ENCODE data around the gene SLCO3A1.
A peak's percentile ranks its signal among the peaks of the same experiment; 100 is the strongest.

Gene SLCO3A1

DNA sequence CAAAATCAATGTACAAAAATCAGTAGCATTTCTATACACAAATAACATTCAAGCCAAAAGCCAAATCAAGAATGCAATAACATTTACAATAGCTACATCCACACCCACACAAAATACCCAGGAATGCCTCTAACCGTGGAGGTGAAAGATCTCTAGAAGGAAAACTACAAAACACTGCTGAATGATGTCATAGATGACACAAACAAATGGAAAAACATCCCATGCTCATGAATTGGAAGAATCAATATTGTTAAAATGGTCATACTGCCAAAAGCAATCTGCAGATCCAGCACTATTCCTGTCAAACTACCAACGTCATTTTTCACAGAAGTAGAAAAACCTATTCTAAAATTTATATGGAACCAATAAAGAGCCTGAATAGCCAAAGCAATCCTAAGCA is 143.7 kb downstream of the SLCO3A1 start:
- no peak for DNase-seq

DNA sequence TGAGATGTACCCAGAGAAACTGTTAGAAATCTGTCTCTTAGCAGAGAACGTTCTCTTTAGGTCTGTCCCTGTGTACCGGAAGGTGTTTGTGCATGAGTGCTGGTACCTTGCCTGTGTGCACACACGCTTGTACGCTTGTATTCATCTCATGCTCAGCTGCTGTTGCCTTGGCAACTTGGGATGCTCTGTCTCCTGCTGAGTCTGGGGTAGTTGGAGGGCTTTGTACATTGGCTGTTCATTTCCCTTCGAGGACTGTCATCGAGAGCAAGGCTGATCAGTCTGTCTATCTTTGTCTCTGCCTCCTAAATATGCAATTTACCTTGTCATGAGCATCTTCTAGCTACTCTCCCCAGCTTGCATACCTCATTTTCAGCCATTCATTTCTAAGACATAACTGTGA is 147.2 kb downstream of the SLCO3A1 start:
- peak in 5 of 51 donors; percentile 11 to 32 (median 17) for DNase-seq

DNA sequence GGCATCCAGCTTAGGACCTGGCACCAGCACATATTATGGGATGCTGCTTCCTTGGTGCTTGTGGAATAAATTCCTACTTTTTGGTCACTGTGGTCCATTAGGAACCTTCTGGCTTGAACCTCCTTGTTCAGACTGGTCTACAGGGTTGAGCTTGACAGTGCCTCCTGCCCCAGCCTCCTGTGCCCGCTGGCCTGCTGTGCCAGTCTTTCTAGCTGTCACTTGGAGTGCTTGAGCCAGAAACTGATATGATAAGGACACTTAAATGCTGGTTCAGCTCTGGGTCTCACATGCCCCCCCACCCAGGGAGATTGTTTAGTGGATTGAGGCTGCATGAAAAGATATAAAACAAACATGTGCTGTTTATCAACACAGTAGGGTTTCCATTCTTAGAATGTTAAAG is 147.8 kb downstream of the SLCO3A1 start:
- DNase-seq: no peak

DNA sequence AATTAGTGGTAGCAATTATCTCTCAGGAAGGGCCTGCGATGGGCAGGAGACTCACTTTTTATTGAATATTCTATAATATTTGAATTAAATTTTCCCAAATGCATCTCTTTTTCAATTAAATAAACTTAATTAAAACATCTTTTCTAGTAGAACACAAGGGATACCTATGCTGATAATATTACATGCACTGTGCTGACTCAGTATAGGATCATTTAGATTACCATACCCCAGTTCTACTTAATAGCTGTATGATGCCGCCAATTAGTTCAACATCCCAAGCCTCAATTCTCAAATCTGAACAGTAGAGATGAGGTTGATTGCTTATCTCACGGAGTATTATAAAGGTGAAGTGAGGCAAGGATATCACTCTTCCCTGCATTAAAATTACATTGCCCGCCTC is 149.2 kb downstream of the SLCO3A1 start:
- no peak for DNase-seq

DNA sequence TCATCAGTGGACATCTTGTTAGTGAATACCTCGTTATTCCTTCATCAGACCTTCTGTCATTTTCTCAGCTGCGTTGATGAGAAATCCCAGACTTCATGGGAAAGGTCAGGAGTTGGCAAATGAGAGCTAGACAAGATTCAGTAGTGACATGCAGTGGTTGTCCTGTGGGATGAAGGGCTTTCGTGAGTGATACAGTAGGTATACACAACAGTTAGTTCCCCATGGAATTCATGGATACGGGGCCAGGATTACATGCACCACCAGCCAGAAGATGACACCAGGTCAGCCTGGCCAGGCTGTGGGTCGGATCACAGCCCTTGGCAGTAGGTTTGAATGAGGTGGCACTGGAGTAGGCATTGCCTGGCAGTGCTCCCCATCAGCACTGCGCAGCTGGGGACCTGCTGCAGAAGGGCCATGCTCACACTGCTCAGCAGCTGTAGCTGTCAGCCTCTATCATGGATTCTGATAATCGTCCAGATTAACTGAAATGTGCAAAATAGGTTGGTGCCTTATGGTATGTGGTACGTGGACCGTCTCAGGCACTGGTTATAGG is 150.1 kb downstream of the SLCO3A1 start:
- DNase-seq: peak in 1 of 51 donors; percentile 6

DNA sequence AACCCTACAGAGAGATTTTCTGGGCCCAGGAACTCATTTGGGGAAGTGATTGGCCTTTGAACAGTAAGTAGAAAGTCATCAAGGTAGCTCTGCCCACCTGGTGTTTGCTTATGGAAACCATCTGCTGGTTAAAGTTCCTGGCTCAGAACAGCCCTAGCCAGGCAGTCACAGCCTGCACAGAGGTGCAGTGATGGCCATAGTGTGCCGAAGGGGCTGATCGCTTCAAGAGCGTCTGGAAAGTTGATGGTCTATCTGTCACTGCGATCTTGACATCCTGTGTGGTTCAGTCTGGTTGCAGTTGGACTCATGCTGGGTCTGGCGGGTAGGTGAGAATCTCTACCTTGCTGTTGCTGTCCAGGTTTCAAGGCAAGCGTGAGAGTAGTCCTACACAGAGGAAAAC is 151.6 kb downstream of the SLCO3A1 start:
- no peak for DNase-seq

DNA sequence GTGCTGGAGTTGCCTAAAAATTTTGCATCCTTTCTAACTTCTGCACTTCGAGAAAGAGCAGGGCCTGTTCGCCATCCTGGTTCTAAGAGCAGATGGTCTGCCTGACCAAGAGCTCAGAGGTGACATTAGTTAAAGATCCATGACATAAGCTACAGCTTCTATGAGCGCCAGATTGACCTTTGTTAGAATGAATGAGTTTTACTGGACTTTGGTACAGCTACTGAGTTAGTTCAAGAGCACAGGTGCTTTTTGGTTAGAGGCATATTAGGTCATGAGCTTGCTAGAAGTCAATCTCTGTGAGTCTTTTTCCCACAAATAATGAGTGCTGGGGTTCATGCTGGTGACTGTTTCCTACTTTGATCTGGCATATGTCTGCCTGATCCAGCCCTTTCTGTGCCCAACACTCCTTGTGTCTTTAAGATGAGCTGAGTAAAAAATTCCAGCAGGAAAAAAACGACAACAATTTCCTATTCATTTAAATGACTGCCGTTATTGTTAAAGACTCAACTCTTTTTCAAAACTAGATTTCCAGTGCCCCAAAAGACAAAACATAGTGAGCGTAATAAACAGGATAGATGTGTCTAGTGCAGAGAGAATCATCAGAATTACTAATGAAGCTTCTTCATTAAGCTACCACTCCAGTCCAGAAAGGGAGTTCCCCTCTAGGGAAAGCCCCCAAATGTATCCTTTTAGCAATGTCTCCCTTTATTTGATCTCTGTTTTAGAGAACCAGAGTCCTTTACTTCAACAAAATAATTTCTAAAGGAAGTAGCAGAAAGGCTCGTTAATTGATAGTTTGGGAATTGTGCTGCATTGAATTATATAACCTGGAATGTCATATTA is 152.9 kb downstream of the SLCO3A1 start:
- no peak for DNase-seq

DNA sequence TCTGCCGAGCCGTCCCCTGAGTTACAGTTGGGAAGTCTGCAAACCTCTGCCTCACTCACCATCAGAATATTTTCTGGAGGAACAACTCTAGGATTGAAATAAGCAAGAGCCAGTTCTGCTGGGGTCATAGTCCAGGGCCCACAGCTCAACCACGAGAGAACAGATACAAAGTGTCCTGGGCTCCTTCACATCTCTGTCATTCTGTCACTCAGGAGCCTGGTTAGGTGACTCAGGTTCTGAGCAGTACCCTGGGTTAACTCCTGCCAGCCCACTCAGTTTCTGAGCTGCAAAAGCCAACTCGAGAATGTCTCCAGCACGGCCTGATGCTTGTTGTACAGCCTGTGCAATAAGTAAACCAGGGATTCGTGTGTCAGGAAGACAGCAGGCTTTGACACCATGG is 155.7 kb downstream of the SLCO3A1 start:
- DNase-seq: no peak

DNA sequence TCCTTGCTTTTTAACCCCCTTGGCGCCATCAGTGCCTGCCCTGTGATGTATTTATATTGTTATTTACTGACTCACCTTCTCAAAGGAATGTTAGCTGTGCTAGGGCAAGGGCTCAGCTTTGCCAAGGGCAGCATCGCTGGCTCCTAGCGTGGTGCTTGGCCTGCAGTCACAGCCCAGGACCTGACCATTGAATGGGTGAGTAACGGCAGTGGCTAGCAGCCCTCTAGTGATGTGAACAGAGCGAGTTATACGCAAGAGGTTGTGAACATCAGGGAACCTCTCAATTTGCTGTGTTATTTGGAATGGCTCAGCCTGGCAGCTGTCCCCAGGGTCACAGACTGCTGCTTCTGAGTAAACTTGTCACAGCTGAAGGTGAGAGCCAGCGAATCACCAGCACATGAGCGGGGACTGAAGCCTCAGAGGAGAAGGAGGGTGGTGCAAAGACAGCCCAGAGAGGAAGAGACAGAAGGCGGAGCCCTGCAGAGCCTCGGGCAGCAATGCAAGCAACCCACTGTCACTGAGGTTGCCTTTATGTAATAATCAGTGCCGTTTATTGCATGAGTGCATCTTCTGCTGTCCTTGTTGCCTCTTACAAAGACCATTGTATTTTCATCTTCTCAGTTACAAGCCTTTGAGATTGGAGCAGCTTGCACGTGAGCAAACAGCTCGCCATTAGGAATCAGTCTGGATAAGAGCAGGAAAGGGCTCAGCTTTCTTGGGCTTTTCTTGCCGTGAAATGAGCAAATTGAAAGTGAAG is 158.3 kb downstream of the SLCO3A1 start:
- peak in 9 of 51 donors; percentile 4 to 27 (median 21) for DNase-seq

DNA sequence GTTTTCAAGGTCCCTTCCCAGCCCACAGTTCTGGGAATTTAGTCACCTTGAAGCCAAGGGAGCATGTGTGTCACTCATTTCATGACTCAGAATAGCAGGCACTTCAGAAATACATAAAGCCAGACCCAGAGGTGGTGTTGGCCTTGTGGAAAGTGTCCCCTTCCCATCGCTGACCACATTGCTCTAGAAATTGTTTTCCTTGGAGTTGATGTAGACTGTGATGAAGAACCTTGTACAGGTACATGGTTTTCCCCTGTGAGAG is 158.8 kb downstream of the SLCO3A1 start:
- no peak for DNase-seq

DNA sequence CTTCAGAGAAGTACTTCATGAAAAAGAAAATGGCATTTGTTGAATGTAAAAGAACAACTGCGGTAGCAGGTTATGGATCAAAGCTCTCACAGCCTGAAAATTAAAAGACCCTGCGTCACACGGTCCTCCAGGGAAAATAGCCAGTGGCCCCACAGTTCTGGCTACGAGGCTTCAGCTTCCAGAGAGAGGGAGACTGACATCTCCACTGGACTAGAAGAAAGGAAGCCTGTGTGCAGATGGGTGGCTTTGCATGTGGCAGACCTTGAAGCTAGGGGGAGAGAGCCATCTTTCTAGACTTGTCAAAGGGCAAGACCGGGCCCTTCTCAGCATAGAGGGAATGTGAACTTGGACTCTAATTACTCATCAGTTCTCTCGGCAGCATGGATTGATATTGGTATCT is 159.4 kb downstream of the SLCO3A1 start:
- no peak for DNase-seq

DNA sequence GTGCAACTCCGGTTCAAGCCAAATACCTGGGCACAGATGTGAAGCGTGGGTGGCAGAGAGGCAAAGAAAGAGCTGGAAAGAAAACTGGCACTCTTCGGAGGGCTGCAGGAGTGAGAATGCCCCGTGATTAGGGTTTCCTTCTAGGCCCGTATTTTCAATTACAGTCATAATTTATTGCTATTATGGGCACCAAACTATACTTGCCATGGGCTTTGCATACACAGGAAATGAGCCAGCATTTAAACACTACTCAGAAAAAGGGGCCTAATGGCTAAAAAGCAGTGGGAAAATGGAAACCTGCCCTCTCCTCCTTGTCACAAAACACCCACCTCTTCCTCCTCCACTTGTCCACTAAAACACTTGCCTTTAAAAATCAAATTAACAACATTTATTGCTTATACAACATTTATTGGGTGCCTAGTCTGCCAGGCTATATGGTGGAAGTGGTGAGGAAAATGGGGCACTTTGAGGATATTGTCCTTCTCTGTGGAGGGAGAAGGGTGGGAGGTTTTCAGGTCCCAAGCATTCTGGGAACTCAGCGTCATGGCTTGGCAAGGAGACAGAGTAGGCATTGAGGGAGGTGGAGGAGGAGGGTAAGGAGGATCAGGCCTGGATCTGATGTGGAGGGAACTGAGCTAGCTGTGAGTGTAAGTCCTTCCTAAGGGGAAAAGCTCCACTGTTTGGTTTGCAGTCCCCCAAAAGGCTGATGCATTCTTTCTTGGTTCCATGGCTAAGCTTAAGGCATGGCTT is 160.9 kb downstream of the SLCO3A1 start:
- DNase-seq: peak in 7 of 51 donors; percentile 10 to 22 (median 15)

DNA sequence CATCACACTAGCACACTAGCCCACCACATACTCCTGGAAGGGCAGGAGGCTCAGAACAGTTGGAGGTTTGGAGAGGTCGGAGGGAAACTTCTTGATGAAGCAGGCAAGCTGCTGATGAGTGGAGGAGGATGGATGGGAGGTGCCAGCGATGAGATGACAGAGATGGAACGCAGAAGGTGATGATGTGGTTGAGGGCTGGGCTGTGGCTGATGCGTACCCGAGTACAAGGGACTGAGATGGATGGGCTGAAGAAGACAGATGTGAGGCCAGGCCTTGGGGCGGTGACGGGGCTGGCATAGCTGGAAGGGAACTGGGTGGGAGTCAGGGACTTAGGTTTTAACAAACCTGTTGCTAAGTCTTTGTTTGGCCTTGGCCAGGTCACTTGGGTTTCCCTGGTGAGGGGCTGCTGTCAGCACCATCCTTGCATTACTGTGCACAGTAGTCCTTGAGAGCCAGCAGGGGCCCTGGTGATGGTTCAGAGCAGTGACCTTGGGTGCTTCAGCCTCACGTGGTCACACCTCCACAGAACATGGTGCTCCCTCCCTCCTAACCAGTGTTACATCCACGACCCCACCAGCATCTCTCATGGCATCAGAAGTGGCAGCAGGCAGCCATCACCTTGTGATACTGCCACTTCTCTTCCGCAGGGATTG is 164.5 kb downstream of the SLCO3A1 start:
- DNase-seq: no peak

DNA sequence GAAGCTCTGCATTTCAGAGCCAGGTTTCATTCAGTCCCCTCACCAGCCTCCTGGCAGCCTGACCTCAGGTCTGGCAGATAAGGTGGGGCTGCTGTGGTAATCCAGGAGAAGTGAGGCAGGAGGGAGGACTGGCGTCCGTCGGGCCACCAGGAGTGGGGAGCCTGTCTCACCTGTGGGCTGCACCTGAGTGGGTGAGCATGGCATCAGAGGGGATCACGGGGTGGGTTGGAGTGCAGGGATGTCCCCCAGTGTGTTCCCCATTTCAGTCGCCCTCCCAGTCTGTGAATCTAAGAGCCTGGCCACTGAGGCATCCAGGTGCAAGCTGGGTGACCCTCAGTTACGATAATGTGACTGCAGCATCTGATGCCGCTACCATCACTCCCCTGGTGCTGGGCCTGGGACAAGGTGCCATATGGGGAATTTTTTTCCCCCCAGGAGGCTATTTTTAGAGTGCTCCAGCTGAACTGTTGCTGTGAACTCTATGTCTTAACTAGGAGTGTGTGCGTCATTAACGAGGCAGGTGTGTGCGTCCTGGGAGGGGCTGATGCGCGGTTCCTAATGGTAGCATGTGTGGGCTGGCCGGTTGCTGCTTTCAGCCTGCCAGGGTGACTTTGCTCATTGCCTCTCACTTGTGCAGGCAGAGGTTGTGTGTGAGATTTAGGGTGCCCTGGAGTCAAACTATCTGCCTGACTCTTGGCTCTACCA is 165.2 kb downstream of the SLCO3A1 start:
- no peak for DNase-seq

DNA sequence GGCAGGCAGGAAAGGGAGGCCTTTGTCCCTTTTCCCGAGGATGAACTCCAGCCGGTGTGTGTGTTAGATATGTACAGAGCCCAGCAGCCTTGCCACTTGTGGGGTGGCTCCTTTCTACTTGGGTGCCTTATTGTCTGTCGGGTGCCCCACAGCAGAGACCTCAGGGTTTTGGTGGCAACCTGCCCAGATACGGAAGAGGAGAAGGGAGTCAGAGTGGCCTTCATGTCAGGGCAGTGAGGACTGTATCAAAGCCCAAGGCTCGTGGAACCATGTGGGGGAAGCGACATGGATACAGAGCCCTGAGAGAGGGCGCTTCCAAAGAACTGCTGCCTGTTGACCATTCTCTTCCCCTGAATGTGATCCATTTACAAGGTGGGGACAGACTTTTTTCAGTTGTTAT is 166.2 kb downstream of the SLCO3A1 start:
- no peak for DNase-seq

DNA sequence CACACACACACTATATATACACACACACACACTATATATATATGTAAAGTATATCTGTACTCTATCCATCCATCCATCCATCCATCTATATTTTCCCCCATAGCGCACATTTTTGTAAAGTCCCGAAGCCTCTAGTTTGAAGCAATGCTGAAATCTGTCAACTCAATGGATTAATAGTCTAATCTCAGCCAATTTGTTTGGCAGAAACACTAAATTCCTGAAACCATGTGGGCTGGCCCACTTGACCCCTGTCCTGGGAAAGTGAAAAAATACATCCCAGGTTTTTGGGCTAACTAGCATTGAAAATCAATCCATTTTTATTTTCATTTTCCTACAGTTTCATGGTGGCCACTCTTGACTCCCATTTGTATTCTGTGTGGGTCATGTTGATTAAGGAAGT is 166.7 kb downstream of the SLCO3A1 start:
- no peak for DNase-seq

DNA sequence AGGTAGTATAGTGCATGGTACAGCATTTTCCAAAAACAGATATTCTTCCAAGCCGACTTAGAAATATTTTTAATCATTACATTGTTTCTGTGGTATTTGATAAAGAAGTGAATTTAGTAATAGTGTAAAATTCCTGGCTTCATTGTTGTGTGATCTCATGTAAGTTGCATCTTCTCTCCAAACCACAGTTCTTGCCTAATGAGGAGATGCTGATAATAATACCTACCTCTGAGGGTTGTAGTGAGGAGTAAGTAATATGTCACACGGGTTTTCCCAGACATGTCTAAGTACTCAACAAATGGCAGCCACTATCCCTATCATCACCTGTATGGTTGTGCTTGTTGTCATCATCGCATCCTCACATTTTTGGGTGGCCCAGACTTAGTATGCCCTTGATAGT is 167.3 kb downstream of the SLCO3A1 start:
- DNase-seq: no peak

DNA sequence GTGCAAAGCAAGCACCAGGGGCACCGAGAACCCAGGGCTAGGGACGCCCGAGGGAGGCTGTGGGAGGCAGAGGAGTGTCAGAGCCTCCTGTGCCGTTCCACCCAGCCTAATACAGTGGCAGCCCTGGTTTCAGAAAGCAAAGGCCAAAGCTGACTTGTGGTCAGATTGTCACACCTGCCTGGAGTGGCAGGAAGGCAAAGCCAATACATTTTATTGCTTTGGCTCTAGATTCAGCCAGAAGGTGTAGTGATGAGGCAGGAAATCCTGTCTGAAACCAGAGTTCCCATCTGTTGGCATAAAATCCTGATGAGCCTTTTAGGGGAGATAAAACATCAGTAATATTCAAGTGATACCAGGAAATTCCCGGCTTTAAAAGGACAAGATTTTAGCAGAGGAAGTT is 168.3 kb downstream of the SLCO3A1 start:
- DNase-seq: no peak

DNA sequence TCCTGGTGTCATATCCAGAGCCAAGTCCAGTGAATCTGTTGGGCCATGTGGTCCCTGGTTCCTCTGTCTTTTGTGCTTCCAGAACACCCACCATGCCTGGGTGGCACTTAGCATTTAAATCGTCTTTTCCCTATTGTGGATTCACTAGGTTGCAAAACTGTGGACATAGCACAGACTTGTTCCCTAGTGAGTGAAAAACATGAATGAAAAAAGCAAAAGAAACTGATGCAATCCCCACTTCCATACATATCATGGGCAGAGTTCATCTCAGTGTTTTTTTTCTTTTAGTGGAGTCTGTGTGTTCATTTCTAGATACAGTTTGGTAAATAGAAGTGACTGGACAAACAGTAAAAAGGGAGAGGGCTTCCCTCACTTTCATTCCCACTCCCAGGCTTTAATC is 170.5 kb downstream of the SLCO3A1 start:
- no peak for DNase-seq

DNA sequence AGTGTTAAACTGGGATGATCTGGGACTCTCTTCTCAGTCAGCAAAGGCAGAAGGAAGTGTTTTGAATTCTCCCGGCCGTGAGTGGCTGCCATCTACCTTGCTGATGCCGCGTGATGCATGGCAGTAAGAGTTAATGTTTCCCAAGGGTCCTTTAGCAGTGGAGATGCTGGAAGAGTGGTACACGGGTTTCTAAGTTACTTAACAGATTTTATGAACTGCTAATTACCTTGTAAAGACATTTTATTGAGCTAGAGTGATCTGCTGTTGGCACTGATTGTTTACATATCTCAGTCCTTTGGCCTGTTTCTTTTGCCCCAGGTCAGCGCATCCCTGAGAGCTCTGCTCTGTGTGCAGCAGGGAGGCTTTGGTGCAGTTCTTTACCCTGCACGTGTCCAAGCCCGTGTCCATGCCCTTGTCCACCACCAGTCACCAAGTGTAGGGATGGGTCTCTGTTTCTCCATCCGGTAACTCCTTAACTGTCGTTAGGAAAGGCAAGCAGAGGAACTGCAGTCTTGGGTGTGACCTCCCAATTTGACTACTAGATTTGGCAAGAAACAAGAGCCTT is 172.3 kb downstream of the SLCO3A1 start:
- DNase-seq: no peak

DNA sequence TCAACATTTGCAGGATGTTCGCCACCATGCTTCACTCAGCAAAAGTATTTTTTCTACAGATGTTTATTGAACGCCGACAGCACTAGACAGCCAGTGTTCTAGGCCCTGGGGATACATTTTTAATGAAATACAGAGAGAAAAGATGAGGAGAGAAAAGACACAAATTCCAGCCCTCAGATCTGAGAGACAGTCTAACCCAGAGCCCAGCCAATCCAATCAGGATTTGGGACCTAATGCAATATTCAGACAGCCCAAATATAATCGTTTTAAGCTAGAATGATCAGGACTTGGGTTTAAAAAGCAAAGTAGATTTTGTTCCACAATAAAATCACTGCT is 174.8 kb downstream of the SLCO3A1 start:
- DNase-seq: no peak

Data from hypothalamus (tissue), 51 donors.